Measurements from ENCODE around the gene FSTL1.

Gene FSTL1

DNA sequence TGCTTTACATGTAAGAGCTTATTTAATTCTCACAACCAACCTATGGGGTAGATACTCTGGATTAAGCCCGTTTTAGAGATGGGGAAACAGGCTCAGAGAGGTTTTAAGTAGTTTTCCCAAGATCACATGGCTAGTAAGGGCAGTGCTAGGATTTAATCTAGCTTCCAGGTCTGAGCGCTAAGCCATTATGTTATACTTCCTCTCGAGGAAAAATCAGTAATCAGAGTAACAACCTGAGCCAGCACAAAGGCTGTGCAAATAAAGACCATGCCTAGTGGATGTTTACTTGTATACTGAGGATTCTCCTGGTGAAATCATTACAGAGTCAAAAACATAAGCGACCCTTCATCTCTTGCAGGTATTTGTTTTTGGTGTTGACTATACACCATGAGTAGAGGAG, 9.0 kb downstream of the FSTL1 start:
- no peak for DNase-seq
- H3K27ac Mint-ChIP-seq, result no peak overlapping the region
- H3K36me3 Mint-ChIP-seq (ENCODE audit: insufficient read depth), result no peaks in the 10 kb centered on the region
- no peak for ATAC-seq (replicated peaks)
- H3K4me1 Mint-ChIP-seq (ENCODE audit: low read depth in 2 of 2), result no peaks in the 10 kb centered on the region
- H3K4me3 Mint-ChIP-seq, result no peak overlapping the region
- peaks cover 19 to 26% of the 10 kb centered on the region in 2 donors for H3K27me3 Mint-ChIP-seq
- H3K9me3 Mint-ChIP-seq, result no peaks in the 10 kb centered on the region

DNA sequence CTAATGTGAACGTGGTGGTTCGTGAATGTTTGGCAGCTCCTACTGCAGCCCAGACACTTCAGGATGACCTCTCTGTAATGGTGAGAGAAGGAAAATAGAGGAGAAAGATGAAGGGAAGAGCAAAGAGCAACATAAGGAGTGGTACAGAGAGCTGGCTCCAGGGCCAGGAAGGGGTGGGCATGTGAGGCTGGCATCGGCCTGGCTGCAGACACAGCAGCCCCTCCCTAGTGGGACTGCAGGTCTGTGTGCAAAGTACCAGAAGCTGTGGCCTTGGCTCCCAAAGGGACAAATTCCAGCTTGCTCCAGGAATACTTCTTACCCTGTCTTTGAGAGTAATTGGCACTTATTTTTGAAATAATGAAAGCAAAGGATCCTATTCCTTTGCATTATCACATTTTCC, 10.0 kb downstream of the FSTL1 start:
- H3K27me3 Mint-ChIP-seq, result peaks cover 15 to 26% of the 10 kb centered on the region in 2 donors
- ATAC-seq (replicated peaks), result no peak
- H3K4me3 Mint-ChIP-seq, result no peak overlapping the region
- DNase-seq, result no peak
- H3K36me3 Mint-ChIP-seq (ENCODE audit: insufficient read depth), result no peaks in the 10 kb centered on the region
- no peak overlapping the region for H3K27ac Mint-ChIP-seq
- H3K4me1 Mint-ChIP-seq (ENCODE audit: low read depth in 2 of 2), result no peaks in the 10 kb centered on the region
- no peaks in the 10 kb centered on the region for H3K9me3 Mint-ChIP-seq

DNA sequence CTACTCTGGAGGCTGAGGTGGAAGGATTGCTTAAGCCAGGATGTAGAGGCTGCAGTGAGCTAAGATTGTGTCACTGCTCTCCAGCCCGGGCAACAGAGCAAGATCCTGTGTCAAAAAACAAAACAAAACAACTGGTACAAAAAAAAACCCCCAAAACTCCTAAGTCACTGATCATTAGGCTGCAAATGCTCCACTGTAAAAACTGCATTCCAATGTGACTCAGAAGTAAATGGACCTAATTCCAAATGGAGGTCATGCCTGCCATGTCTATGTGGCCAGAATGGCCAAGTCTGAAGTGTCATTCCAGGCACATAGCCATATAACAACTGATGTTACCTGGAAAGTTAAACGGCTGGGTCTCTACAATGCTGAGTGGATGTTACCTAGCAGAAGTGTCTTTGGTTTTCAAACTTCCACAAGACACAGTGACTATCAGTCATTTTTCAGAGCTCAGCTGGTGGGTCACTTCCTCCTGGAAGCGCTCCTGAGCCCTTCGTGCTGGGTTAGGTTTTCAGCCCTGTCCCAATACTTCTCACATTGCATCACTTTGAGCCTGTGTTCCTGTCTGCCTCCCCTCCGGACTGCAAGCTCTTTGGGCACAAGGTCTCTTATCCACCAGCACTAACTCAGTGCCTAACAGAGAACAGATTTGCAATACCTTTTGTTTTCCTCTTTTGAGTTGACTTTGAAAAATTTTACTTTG, 10.6 kb downstream of the FSTL1 start:
- no peaks in the 10 kb centered on the region for H3K4me1 Mint-ChIP-seq (ENCODE audit: low read depth in 2 of 2)
- no peak overlapping the region for H3K4me3 Mint-ChIP-seq
- ATAC-seq (replicated peaks) (no peak), DNase-seq (no peak)
- no peaks in the 10 kb centered on the region for H3K36me3 Mint-ChIP-seq (ENCODE audit: insufficient read depth)
- H3K27me3 Mint-ChIP-seq, result peaks cover 21 to 30% of the 10 kb centered on the region in 2 donors
- no peaks in the 10 kb centered on the region for H3K9me3 Mint-ChIP-seq
- H3K27ac Mint-ChIP-seq, result no peak overlapping the region

DNA sequence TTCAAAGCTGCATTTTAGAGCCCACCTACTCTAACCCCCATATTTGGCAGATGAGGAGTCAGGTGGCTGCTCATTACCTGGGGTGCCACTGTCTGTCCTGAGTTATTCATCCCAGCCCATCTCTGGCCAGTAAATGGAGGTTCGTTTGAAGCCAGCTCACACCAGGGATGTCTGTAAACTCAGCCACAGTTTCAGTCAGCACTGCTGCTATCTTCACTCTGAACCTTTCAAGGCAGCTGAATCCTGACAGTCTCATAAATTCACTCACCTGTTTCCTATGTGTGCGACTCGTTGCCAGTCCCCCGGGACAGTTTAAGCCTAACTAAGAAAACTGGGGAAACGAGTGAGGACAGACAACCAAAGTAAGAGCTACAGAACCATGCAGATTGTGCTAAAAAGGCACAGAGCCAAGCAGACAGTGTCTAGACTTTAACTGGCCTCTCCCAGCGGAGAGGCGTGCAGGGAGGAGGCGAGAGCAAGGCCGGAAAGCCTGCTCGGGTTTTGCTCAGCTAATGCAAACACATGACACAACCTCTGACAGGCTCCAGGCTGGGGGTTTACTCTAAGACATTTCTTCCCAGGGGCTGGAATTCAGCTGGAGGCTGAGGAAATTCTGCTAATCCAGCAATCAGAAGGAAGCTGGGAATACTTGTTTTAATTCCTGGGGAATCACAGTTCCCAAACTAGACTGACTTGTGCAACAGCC, 12.0 kb downstream of the FSTL1 start:
- ATAC-seq (replicated peaks), result no peak
- DNase-seq, result no peak
- Mint-ChIP-seq H3K4me3 (no peak overlapping the region), H3K36me3 (ENCODE audit: insufficient read depth) (no peaks in the 10 kb centered on the region), H3K27me3 (peaks cover 28 to 39% of the 10 kb centered on the region in 2 donors), H3K27ac (no peak overlapping the region), H3K4me1 (ENCODE audit: low read depth in 2 of 2) (no peaks in the 10 kb centered on the region), H3K9me3 (no peaks in the 10 kb centered on the region)

DNA sequence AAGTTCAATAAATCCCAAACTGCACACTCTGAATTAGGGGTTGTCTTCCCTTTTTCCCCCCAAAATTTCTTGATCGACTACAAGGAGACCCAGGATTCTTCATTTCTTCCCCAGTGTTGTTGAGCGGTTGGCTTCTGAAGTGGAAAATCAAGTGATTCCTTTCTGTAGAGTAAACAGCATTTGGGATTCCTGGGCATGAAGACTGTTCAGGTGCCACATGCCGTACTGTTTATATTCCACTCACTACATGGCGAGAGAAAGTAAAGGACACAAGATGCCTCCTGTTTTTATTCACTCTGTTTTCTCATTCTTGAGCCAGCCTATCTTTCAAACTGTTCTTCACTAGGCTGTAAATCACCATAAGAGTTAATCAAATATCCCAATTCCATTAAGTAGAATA, 12.6 kb downstream of the FSTL1 start:
- Mint-ChIP-seq H3K4me1 (ENCODE audit: low read depth in 2 of 2) (no peaks in the 10 kb centered on the region), H3K4me3 (no peak overlapping the region), H3K27me3 (peaks cover 34 to 45% of the 10 kb centered on the region in 2 donors), H3K27ac (no peak overlapping the region), H3K36me3 (ENCODE audit: insufficient read depth) (no peaks in the 10 kb centered on the region), H3K9me3 (no peaks in the 10 kb centered on the region)
- no peak for DNase-seq
- no peak for ATAC-seq (replicated peaks)

DNA sequence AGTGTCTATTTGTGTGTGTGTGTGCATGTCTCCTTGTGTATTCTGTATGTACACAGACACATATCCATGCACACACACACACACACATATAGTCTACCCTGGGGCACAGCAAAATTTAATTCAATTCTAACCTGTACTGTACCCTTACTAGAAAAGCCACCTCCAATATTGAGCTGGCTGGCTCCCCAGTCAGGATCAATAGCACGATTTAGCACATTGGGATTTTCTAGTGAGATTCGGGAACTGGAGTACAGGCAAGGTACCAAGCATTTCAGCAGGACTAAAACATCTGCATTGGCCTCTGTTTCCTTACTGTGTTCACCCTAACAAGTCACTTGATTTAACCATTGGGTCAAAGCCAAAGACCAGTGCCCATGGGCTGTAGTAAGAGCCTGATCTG, 13.2 kb downstream of the FSTL1 start:
- no peaks in the 10 kb centered on the region for H3K36me3 Mint-ChIP-seq (ENCODE audit: insufficient read depth)

DNA sequence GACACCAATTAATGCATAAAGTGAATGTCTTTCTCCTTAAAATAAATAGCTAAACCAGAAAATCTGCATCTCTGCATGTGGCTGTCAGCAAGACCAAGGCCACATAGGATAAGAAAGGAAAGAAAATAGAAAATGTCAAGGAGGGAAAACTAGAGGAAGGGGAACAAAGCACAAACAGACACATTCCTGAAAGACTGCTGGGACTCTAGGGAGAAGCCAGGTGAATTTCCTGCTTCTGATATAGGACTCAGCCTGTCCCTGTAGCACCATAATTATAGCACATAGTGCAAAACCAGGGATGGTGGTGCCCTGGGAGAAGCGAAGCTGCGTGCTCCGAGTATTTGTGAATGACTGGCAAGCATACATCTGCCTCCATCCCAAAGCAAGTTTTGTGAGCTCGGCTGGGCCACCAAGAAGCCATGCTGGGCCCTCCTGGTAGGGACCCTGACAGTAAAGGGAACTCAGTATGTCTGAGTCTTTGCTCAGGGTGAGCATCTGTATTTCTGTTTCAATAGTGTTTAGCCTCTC, 14.2 kb downstream of the FSTL1 start:
- H3K36me3 Mint-ChIP-seq (ENCODE audit: insufficient read depth), result no peaks in the 10 kb centered on the region
- H3K27ac Mint-ChIP-seq, result no peak overlapping the region
- no peak for DNase-seq
- H3K4me1 Mint-ChIP-seq (ENCODE audit: low read depth in 2 of 2), result no peaks in the 10 kb centered on the region
- H3K9me3 Mint-ChIP-seq, result no peaks in the 10 kb centered on the region
- H3K27me3 Mint-ChIP-seq, result peaks cover 42 to 60% of the 10 kb centered on the region in 2 donors
- ATAC-seq (replicated peaks), result no peak
- H3K4me3 Mint-ChIP-seq, result no peak overlapping the region

More for the DNA sequence above, 13.2 kb downstream of the FSTL1 start:
- Mint-ChIP-seq H3K4me1 (ENCODE audit: low read depth in 2 of 2) (no peaks in the 10 kb centered on the region), H3K4me3 (no peak overlapping the region), H3K27ac (no peak overlapping the region), H3K9me3 (no peaks in the 10 kb centered on the region), H3K27me3 (peaks cover 36 to 52% of the 10 kb centered on the region in 2 donors)
- ATAC-seq (replicated peaks) (no peak), DNase-seq (no peak)

DNA sequence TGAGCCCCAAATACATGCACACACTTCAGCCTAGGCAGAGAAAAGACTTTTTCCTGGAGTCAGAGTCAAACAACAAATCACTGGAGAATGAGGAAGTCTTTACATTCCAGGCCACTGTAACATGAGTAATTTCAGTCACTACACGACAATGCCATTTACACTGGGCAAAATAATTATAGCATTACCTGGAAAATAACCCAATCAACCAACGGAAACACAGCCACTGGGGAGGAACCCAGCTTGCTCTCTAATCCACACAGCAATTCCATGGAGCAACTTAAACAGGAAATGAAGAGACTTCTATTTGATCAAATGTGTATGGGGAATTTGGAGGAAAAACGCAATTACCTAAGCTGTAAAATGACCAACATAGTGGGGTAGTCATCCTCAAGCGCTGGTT, 15.2 kb downstream of the FSTL1 start:
- Mint-ChIP-seq H3K9me3 (no peaks in the 10 kb centered on the region), H3K36me3 (ENCODE audit: insufficient read depth) (no peaks in the 10 kb centered on the region)
- no peak for ATAC-seq (replicated peaks)

DNA sequence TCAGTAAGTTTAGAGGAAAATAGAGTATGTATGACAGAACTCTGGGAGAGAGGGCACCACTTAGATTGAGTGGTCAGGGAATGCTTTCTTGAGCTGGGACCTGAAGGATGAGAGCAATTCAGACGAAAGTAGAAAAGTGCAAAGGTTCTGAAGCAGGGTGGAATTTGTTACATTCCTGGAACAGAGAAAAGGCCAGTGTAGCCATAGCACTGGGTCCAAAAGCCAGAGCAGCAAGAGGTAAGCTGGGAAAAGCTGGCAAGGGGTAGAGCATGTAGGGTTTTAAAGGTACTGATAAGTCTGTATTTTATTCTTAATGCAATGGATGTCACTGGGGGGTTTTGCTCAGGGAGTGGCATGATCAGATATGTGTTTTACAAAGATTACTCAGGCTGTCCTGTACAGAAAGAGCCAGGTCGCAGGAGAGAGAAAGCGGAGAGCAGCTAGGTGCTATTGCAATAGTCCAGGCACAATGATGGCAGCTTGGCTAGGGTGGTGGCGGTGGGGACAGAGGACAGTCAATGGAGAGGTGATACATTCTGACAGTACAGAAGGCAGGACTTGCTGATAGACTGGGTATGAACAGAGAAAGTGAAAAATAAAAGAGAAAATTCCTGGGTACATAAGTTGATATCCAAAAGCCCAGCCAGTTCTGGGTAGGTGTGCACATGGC, 17.0 kb downstream of the FSTL1 start:
- no peaks in the 10 kb centered on the region for H3K9me3 Mint-ChIP-seq

More for the DNA sequence above, 15.2 kb downstream of the FSTL1 start:
- Mint-ChIP-seq H3K4me1 (ENCODE audit: low read depth in 2 of 2) (no peaks in the 10 kb centered on the region), H3K27ac (no peak overlapping the region), H3K27me3 (peaks cover 40 to 56% of the 10 kb centered on the region in 2 donors), H3K4me3 (no peak overlapping the region)
- DNase-seq, result no peak

DNA sequence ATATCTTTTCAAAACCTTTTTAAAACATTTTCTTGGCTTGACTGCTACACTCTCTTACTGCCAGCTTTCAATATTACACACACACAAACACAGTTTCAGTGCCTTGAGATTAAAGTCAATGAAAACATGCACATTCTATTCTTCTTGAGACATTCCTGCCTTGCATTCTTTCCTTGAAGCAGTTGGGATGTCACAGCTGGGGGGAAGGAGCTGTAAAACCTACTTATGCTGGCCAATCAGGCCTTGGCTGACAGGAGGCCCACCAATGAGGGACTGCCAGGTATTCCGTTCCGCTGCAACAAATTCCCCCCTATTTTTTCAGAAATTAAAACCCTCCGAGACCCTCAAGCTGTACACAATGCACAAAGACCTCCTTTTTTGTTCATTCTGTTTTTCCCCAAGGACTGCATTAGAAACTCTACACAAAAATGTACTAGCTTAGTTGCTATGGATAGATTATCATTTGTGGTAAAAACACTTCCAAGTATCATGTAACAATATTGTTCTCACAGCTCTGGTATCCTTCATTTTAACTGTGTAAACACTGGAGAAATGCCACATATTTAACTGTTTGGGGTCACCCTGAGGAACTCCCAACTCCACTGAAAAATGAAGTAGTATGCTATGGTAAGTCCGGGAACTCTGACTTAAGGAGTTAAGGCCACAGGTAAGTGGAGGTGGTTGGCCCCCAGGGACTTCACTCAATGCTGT, 18.5 kb downstream of the FSTL1 start:
- H3K27me3 Mint-ChIP-seq, result peaks cover 57 to 71% of the 10 kb centered on the region in 2 donors
- no peak for DNase-seq

More for the DNA sequence above, 17.0 kb downstream of the FSTL1 start:
- peaks cover 49 to 56% of the 10 kb centered on the region in 2 donors for H3K27me3 Mint-ChIP-seq
- no peaks in the 10 kb centered on the region for H3K4me1 Mint-ChIP-seq (ENCODE audit: low read depth in 2 of 2)
- H3K4me3 Mint-ChIP-seq, result no peak overlapping the region
- H3K27ac Mint-ChIP-seq, result no peak overlapping the region
- no peak for ATAC-seq (replicated peaks)
- H3K36me3 Mint-ChIP-seq (ENCODE audit: insufficient read depth), result no peaks in the 10 kb centered on the region
- DNase-seq, result no peak

DNA sequence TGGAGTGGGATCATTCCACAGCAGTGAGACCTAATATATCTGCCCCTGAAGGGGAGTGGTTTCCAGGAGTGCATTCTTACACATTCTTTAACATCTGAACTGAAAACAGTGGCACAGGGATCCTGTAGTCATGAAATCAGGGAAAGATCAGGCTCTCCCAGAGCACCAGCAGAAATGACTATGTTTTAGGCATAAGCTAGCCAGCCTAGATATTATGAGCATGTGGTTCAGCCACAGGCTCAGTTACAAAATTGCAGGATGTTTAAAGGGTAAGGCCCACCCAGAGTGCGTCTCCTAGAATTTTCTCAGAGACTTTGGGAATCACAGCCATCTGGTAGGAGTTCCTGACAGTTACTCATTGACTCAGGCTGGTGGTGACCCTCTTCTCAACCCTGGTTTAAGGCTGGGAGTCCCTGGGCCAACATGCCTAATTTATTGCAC, 20.9 kb downstream of the FSTL1 start:
- Mint-ChIP-seq H3K27ac (no peak overlapping the region), H3K36me3 (ENCODE audit: insufficient read depth) (no peaks in the 10 kb centered on the region), H3K4me1 (ENCODE audit: low read depth in 2 of 2) (no peaks in the 10 kb centered on the region), H3K4me3 (no peak overlapping the region), H3K9me3 (no peaks in the 10 kb centered on the region), H3K27me3 (peaks cover 55 to 71% of the 10 kb centered on the region in 2 donors)
- DNase-seq (no peak), ATAC-seq (replicated peaks) (no peak)

More for the DNA sequence above, 18.5 kb downstream of the FSTL1 start:
- Mint-ChIP-seq H3K9me3 (no peaks in the 10 kb centered on the region), H3K36me3 (ENCODE audit: insufficient read depth) (no peaks in the 10 kb centered on the region), H3K4me1 (ENCODE audit: low read depth in 2 of 2) (no peaks in the 10 kb centered on the region), H3K27ac (no peak overlapping the region), H3K4me3 (no peak overlapping the region)
- no peak for ATAC-seq (replicated peaks)

DNA sequence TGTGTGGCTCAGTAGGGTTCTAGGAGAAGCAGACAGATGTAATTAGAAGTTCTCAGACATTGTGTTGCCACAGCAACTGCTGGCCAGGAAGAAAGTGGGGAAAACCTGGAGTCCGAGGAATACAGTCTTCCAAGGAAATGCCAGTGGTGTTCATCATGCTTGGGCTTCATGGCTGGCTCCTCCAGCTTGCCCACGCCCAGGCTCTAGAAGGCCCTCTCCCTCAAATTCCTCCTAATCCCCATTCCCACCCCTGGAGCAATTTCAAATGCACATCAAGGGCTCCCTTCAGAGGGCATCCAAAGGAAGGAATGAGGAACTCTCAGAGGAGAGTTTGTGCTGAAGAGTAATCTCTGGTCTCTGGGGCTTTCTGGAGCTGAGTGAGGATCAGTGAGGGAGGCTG, 21.9 kb downstream of the FSTL1 start:
- DNase-seq (no peak), ATAC-seq (replicated peaks) (no peak)
- H3K27me3 Mint-ChIP-seq, result peaks cover 62 to 73% of the 10 kb centered on the region in 2 donors
- no peaks in the 10 kb centered on the region for H3K9me3 Mint-ChIP-seq
- no peaks in the 10 kb centered on the region for H3K36me3 Mint-ChIP-seq (ENCODE audit: insufficient read depth)
- H3K4me1 Mint-ChIP-seq (ENCODE audit: low read depth in 2 of 2), result no peaks in the 10 kb centered on the region
- H3K27ac Mint-ChIP-seq, result no peak overlapping the region
- no peak overlapping the region for H3K4me3 Mint-ChIP-seq

DNA sequence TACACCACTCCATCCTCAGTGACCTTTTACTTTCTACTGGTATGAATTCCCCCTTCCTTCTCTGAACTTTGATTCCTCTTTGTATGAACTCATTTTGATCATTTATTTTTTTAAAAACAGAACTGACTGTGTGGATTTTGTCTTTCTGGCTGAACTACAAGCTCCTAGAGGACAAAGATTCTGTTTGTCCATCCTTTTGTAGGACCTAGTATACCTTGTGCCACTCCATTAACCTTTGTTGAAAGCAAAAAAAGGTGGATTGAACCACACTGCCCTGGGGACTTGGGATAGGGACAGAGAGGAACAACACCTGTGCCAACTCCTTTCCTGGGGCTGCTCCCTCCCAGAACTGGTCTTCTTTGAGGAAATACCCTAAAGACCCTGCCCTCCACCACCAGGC, 23.6 kb downstream of the FSTL1 start:
- no peaks in the 10 kb centered on the region for H3K9me3 Mint-ChIP-seq
- DNase-seq (no peak), ATAC-seq (replicated peaks) (no peak)
- H3K27me3 Mint-ChIP-seq, result peaks cover 49 to 57% of the 10 kb centered on the region in 2 donors
- H3K4me1 Mint-ChIP-seq (ENCODE audit: low read depth in 2 of 2), result no peaks in the 10 kb centered on the region
- no peak overlapping the region for H3K27ac Mint-ChIP-seq
- H3K36me3 Mint-ChIP-seq (ENCODE audit: insufficient read depth), result no peaks in the 10 kb centered on the region
- no peak overlapping the region for H3K4me3 Mint-ChIP-seq
